ENCODE measurements around the gene LIPF.
A peak's percentile ranks its signal among the peaks of the same experiment; 100 is the strongest.
"Not testable (repeated sequence)": the region's sequence is repeated elsewhere in the genome, so short reads cannot be mapped to it uniquely, and the experiment has no call there.

LIPF gene

GRCh38 chr10:88676283-88677060, 12.2 kb downstream of the LIPF start:
- no peak for DNase-seq (ENCODE audit: low read depth)

- DNase-seq (ENCODE audit: low read depth): no peak
These were observed 16.7 kb downstream of the LIPF start for GRCh38 chr10:88680958-88681357.

DNA sequence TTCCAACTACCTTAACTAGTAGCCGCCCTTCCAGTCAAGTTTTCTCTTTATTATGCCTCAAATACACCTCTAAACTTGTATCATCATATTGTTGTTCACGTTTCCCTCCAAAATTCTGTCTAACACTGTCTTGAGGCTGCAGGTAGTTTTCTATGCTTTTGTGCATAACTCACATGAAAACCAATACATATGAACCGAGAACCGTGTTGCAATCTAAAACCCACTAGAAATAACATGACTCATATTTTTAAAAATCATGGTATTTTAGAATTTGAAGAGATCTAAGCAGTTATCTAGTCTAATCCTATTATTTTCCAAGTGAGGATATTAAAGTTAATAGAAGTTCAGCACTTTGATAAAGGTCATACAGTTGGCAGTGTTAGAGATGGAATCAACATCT, 18.2 kb downstream of the LIPF start:
- no peak for DNase-seq (ENCODE audit: low read depth)

GRCh38 chr10:88687853-88688467, 23.7 kb downstream of the LIPF start:
- no peak for DNase-seq (ENCODE audit: low read depth)

DNA sequence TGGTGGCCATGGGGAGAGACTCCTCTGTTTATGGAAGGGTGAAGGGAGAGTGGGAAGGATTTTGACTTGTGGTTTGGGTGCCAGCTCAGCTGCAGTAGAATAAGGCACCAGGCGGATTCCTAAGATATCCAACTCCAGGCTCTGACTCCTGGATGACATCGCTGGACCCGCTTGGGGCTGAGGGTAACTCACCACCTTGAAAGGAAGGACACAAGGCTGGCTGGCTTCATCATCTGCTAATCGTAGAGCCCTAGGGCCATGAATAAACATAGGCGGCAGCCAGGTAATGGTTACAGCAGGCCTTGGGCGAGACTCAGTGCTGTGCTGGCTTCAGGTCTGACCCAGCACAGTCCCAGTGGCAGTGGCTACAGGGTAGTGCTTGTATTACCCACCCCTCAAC, 25.1 kb downstream of the LIPF start:
- no peak for DNase-seq (ENCODE audit: low read depth)

DNA sequence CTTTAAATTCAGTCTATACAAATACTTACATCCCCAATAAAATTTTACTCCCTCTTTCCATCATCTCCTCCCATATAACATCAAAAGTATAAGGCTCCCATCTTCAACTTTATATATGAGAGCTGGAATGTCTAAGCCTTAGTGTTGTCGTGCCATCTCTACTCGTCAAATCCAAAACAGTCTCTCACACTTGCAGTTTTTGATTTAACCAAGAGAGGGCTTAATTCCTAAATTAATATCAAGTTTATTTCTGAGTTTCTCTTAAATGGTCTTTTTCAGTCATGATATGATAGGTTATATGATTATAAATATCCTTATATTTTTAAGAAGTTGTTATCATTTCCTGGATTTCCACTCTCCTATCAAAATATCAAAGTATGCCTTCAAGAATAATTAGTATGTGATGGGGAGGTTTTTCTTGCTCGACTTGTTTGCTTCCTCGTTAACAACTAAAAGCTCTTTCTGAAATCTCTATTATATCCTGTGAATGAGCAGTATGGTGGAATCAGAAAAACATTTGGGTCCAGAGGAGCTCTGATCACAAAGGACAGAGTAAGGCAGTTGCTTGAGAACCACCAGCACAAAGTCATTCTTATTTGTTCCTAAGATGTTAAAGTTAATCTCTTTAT, 29.3 kb downstream of the LIPF start:
- no peak for DNase-seq (ENCODE audit: low read depth)

DNA sequence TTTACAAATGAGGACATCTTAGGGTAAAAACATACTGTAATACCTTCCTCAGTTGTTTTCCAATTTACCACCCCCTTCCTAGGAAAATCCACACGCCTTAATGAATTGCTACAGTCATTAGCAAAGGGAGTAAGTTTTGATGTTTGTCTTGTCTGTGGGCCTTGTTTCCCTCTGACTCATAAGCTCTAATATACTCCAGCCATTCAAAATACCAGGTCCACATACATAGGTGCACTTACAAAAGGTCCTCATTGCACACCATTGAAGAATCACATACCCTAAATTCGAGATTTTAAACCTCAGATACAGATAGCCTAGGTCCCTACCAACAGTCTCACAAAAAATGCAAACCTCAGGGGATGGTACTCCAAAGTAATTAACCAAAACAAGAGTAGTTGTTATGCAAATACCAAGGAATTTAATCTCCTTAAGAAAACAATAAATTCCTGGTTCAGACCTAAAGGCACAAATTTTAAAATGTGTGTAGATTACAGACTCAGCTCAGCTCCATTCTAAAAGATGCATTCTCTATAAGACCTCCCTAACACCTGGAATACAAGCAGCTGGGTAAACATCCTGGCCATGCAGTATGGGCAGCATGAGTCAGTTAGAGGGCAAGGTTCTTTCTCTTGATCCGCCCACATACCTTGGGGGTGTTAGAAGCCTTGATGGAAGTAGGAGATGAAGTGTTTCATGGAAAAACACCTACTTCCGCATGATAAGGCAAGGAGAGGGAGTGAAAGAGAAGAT, 38.8 kb downstream of the LIPF start:
- no peak for DNase-seq (ENCODE audit: low read depth)

DNA sequence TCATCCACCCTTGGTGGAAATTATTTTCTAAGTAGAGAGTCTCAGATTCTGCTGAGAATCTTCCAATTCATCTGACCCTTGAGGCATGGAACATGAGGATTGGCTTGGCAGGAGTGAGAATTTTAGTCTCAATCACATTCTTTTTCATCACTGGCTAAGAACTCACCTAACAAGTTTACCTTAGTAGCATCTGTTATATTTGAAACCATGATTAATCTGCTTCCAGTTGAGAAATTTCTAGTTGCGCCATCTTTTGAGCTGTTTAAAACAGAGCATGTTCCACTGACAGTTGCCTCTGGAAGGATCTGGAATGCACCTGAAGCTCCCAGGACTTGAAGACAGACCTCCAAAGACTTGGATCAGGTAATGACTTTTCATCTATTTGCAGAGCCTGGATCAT, 41.7 kb downstream of the LIPF start, which contains the start of gene LIPK:
Gene LIPK, plus strand, starts transcription at position 292 of the 400 bp plus-strand sequence. CDS start 18,295 bp downstream, outside the sequence.
- no peak for DNase-seq (ENCODE audit: low read depth)

- DNase-seq (ENCODE audit: low read depth): no peak
These were observed 43.4 kb downstream of the LIPF start for GRCh38 chr10:88707429-88708155.

- DNase-seq (ENCODE audit: low read depth): not testable (repeated sequence)
These were observed 45.1 kb downstream of the LIPF start for GRCh38 chr10:88709361-88709760.

GRCh38 chr10:88715517-88715916, 51.3 kb downstream of the LIPF start:
- DNase-seq (ENCODE audit: low read depth): no peak

- no peak for DNase-seq (ENCODE audit: low read depth)
These were observed 57.1 kb downstream of the LIPF start for GRCh38 chr10:88721392-88721791.

- no peak for DNase-seq (ENCODE audit: low read depth)
These were observed 61.6 kb downstream of the LIPF start for GRCh38 chr10:88725798-88726197.

GRCh38 chr10:88728107-88728763, 64.0 kb downstream of the LIPF start:
- peak; percentile 9 for DNase-seq (ENCODE audit: low read depth)
